PC-3 (cell line): ENCODE results near the gene ERCC5. TPM values are rescaled to one million over a fixed set of nuclear protein-coding genes. Genes with fewer than 3 reads are reported as not detected.

Experiments
- ATAC-seq: fragments of 200-7000 bp; cut with Tn5 transposase; 2 replicates; pipeline ENCODE4 v1.9.1; 2020; ENCODE audit warnings: mild to moderate bottlenecking, moderate library complexity
- BruUV-seq: library from RNA; stranded (reverse); fragments of 400-500 nt; replicated peaks from 2 replicates; lab custom pipeline; 2021; lab: Mats Ljungman, UMichigan
- CTCF ChIA-PET: fragments of 300-600 bp; sonication (Branson Sonifier 250); formaldehyde crosslinking; loops from one replicate; lab custom pipeline; 2022; ENCODE audit warnings: antibody characterized with exemption; lab: Charles Lee
- POLR2A ChIA-PET: fragments of 300-600 bp; sonication (Branson Sonifier 250); formaldehyde crosslinking; loops from one replicate; lab custom pipeline; 2022; ENCODE audit warnings: antibody characterized with exemption; ENCODE audit not compliant: unreplicated experiment; lab: Charles Lee
- DNase-seq: peaks from one replicate; pipeline ENCODE4 v3.0.0-alpha.2; 2015
- H2AFZ ChIP-seq: fragments of 300-600 bp; sonication (generic); 2 replicates; pipeline ENCODE4 v1.6.0; 2016; ENCODE audit warnings: antibody characterized with exemption, low read length
- H3F3A ChIP-seq: fragments of 300-600 bp; sonication (generic); one replicate; pipeline ENCODE4 v1.6.0; 2017; ENCODE audit warnings: antibody characterized with exemption, low read length, control low read depth, mild to moderate bottlenecking; ENCODE audit not compliant: unreplicated experiment
- H3K27ac ChIP-seq: fragments of 300-600 bp; sonication (generic); 2 replicates; pipeline ENCODE4 v1.5.1; 2016; ENCODE audit warnings: mild to moderate bottlenecking, low read length
- H3K27me3 ChIP-seq: fragments of 300-600 bp; sonication (generic); 2 replicates; pipeline ENCODE4 v1.6.1; 2016; ENCODE audit warnings: low read length, mixed read lengths
- H3K36me3 ChIP-seq: fragments of 300-600 bp; sonication (generic); 2 replicates; pipeline ENCODE4 v1.6.1; 2016; ENCODE audit warnings: low read depth, mixed run types, low read length, mixed read lengths
- H3K4me1 ChIP-seq: fragments of 300-600 bp; sonication (generic); 2 replicates; pipeline ENCODE4 v1.5.1; 2016; ENCODE audit warnings: low read length; ENCODE audit not compliant: insufficient read depth
- H3K4me2 ChIP-seq: fragments of 300-600 bp; sonication (generic); 2 replicates; pipeline ENCODE4 v1.6.0; 2016; ENCODE audit warnings: low read length
- H3K4me3 ChIP-seq: fragments of 300-600 bp; sonication (generic); 2 replicates; pipeline ENCODE4 v1.5.1; 2016; ENCODE audit warnings: mild to moderate bottlenecking, low read length, mixed read lengths
- H3K79me2 ChIP-seq: fragments of 300-600 bp; sonication (generic); 2 replicates; pipeline ENCODE4 v1.6.1; 2017; ENCODE audit warnings: low read length, mixed read lengths
- H3K9ac ChIP-seq: fragments of 300-600 bp; sonication (generic); 2 replicates; pipeline ENCODE4 v1.6.0; 2016; ENCODE audit warnings: mild to moderate bottlenecking, low read length
- H3K9me2 ChIP-seq: fragments of 300-600 bp; sonication (generic); replicated peaks from 2 replicates; pipeline ENCODE4 v1.6.1; 2016; ENCODE audit warnings: mixed run types, low read length, mixed read lengths
- H3K9me3 ChIP-seq: fragments of 300-600 bp; sonication (generic); 2 replicates; pipeline ENCODE4 v1.6.1; 2016; ENCODE audit warnings: low read length, mixed read lengths
- H4K20me1 ChIP-seq: fragments of 300-600 bp; sonication (generic); 2 replicates; pipeline ENCODE4 v1.6.1; 2016; ENCODE audit warnings: low read length, mixed read lengths
- CTCF ChIP-seq: fragments of 300-600 bp; sonication (generic); conservative IDR thresholded peaks from 2 replicates; pipeline ENCODE4 v1.5.1; 2017; ENCODE audit warnings: antibody characterized with exemption, low read depth, mild to moderate bottlenecking, low read length
- EZH2 ChIP-seq: fragments of 300-600 bp; sonication (generic); IDR thresholded peaks from one replicate; pipeline ENCODE4 v1.6.1; 2017; ENCODE audit warnings: antibody characterized with exemption, mild to moderate bottlenecking, low read length; ENCODE audit not compliant: unreplicated experiment
- EZH2phosphoT487 ChIP-seq: fragments of 300-600 bp; sonication (generic); IDR thresholded peaks from 2 replicates; pipeline ENCODE4 v1.6.1; 2018; ENCODE audit warnings: mild to moderate bottlenecking, antibody characterized with exemption, low read length, borderline replicate concordance
- intact Hi-C: fragments of 100-400 bp; cut with micrococcal nuclease; formaldehyde crosslinking; loops from 2 replicates; pipeline ENCODE4 v1.9.0; 2023
- total RNA-seq: library from RNA; depleted of rRNA; stranded (reverse); fragments of >200 nt; gene quantifications from 2 replicates; pipeline ENCODE4 v1.2.3, GENCODE V29; 2014

Gene ERCC5
- total RNA-seq, 1 experiment from 2014 or later = 19.3 TPM

GRCh38 chr13:102830646-102831045 is 15.2 kb upstream of the ERCC5 start:
- no peak overlapping the region for H3K27ac ChIP-seq
- CTCF ChIA-PET = no interaction called here
- no peaks in the 10 kb centered on the region for H4K20me1 ChIP-seq
- H3K79me2 ChIP-seq = no peaks in the 10 kb centered on the region
- BruUV-seq = no TSS peak
- DNase-seq (peak; percentile 50), ATAC-seq (peak; percentile 72)
- no peaks in the 10 kb centered on the region for H3K27me3 ChIP-seq
- no peak overlapping the region for H3K9ac ChIP-seq
- no peaks in the 10 kb centered on the region for H3K9me3 ChIP-seq
- POLR2A ChIA-PET = no interaction called here
- peaks cover 21% of the 10 kb centered on the region for H3K4me1 ChIP-seq
- TF ChIP-seq EZH2phosphoT487 = no peak
- no peak for TF ChIP-seq EZH2
- TF ChIP-seq CTCF = no peak
- no peaks in the 10 kb centered on the region for H3K9me2 ChIP-seq
- no peaks in the 10 kb centered on the region for H3F3A ChIP-seq
- intact Hi-C loops = no loop called here
- H3K36me3 ChIP-seq = no peaks in the 10 kb centered on the region
- H3K4me2 ChIP-seq = no peak overlapping the region
- no peak overlapping the region for H2AFZ ChIP-seq
- H3K4me3 ChIP-seq = no peak overlapping the region

- TF ChIP-seq CTCF (no peak), EZH2 (no peak), EZH2phosphoT487 (no peak)
- Histone ChIP-seq H3K9me2 (no peaks in the 10 kb centered on the region), H3K4me3 (no peak overlapping the region), H3K9ac (no peak overlapping the region), H3K36me3 (no peaks in the 10 kb centered on the region), H2AFZ (no peak overlapping the region), H3K79me2 (no peaks in the 10 kb centered on the region), H3K4me2 (no peak overlapping the region), H3F3A (no peaks in the 10 kb centered on the region), H3K9me3 (no peaks in the 10 kb centered on the region), H3K27me3 (no peaks in the 10 kb centered on the region), H4K20me1 (no peaks in the 10 kb centered on the region), H3K4me1 (no peaks in the 10 kb centered on the region), H3K27ac (no peak overlapping the region)
- no TSS peak for BruUV-seq
- CTCF ChIA-PET = no interaction called here
- intact Hi-C loops = no loop called here
- POLR2A ChIA-PET = no interaction called here
- DNase-seq = no peak
- no peak for ATAC-seq
Measured at GRCh38 chr13:102836471-102836870, 9.4 kb upstream of the ERCC5 start.

- H3K4me1 ChIP-seq = no peaks in the 10 kb centered on the region
- no peaks in the 10 kb centered on the region for H3K9me2 ChIP-seq
- no peaks in the 10 kb centered on the region for H3K27me3 ChIP-seq
- intact Hi-C loops = no loop called here
- H4K20me1 ChIP-seq = no peaks in the 10 kb centered on the region
- no TSS peak for BruUV-seq
- ATAC-seq (0 out of 2 replicates have a peak, but pooled peaks have one; percentile 13), DNase-seq (no peak)
- POLR2A ChIA-PET = no interaction called here
- no peak overlapping the region for H3K4me2 ChIP-seq
- CTCF ChIA-PET = no interaction called here
- H3K9me3 ChIP-seq = no peaks in the 10 kb centered on the region
- TF ChIP-seq EZH2phosphoT487 (no peak), EZH2 (no peak), CTCF (no peak)
- no peaks in the 10 kb centered on the region for H3F3A ChIP-seq
- H2AFZ ChIP-seq = no peak overlapping the region
- H3K27ac ChIP-seq = no peak overlapping the region
- no peak overlapping the region for H3K4me3 ChIP-seq
- no peaks in the 10 kb centered on the region for H3K79me2 ChIP-seq
- no peak overlapping the region for H3K9ac ChIP-seq
- H3K36me3 ChIP-seq = no peaks in the 10 kb centered on the region
Measured at GRCh38 chr13:102838273-102838672, 7.6 kb upstream of the ERCC5 start.
